Ishikawa (cell line): ENCODE data around the gene MAD1L1.

ENCODE experiments used
- CEBPB ChIP-seq: IDR thresholded peaks from 2 replicates; pipeline ENCODE4 v1.6.1; 2012
- CREB1 ChIP-seq: IDR thresholded peaks from 2 replicates; pipeline ENCODE4 v1.6.1; 2012; ENCODE audit warnings: low read depth
- EGR1 ChIP-seq: IDR thresholded peaks from 2 replicates; pipeline ENCODE4 v1.6.1; 2012
- EP300 ChIP-seq: IDR thresholded peaks from 2 replicates; pipeline ENCODE4 v1.6.1; 2012; ENCODE audit warnings: borderline replicate concordance
- FOXM1 ChIP-seq: IDR thresholded peaks from 2 replicates; pipeline ENCODE4 v1.6.1; 2012; ENCODE audit warnings: low read depth, borderline replicate concordance
- MAX ChIP-seq: IDR thresholded peaks from 2 replicates; pipeline ENCODE4 v1.6.1; 2012
- NFIC ChIP-seq: IDR thresholded peaks from 2 replicates; pipeline ENCODE4 v1.6.1; 2012
- RAD21 ChIP-seq: IDR thresholded peaks from 2 replicates; pipeline ENCODE4 v1.6.1; 2012; ENCODE audit warnings: low read depth
- REST ChIP-seq: IDR thresholded peaks from 2 replicates; pipeline ENCODE4 v1.6.1; 2012; ENCODE audit warnings: low read depth, mild to moderate bottlenecking
- TAF1 ChIP-seq: IDR thresholded peaks from 2 replicates; pipeline ENCODE4 v1.6.1; 2012; ENCODE audit warnings: low read depth, mild to moderate bottlenecking
- TCF12 ChIP-seq: IDR thresholded peaks from 2 replicates; pipeline ENCODE4 v1.6.1; 2012; ENCODE audit warnings: low read depth
- TEAD4 ChIP-seq: IDR thresholded peaks from 2 replicates; pipeline ENCODE4 v1.6.1; 2012
- USF1 ChIP-seq: IDR thresholded peaks from 2 replicates; pipeline ENCODE4 v1.6.1; 2012
- YY1 ChIP-seq: IDR thresholded peaks from 2 replicates; pipeline ENCODE4 v1.6.1; 2012; ENCODE audit warnings: low read depth
- ZBTB7A ChIP-seq: IDR thresholded peaks from 2 replicates; pipeline ENCODE4 v1.6.1; 2012; ENCODE audit warnings: low read depth

The MAD1L1 gene

DNA sequence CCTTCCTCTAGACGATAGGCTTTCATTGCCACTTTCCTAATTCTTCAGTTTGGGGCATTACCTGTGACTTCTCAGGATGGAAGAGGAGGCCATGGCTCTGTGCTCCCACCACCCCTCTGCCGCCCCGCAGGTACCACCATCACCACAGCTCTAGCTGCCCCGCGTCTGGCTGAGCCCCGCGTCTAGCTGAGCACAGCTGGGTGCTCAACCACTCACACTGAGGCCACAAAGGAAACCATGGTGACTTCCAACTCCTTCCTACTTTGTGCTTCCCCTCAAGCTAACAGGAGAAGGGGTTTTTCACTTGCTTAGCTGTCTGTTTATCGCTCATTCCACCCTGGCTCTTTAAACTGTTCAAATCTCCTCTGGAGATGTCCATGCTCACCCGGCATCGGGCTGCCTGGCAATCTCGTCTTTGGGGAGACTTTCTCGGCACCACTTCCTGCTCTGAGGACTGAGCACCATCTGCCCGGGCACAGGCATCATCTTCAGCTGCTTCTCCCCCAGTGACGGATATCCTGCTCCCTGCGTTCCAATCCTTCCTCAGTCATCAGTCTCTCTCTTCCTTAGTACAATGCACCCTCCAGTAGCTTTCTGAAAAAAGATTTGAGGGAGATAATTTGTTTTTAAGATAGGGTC, 59.4 kb downstream of the MAD1L1 start:
- no peak for TF ChIP-seq TAF1
- no peak for TF ChIP-seq TCF12
- TF ChIP-seq CEBPB = no peak
- TF ChIP-seq EGR1 = no peak
- TF ChIP-seq FOXM1 = no peak
- TF ChIP-seq RAD21 = no peak
- no peak for TF ChIP-seq CREB1

GRCh38 chr7:2172311-2173188, 60.2 kb downstream of the MAD1L1 start:
- TF ChIP-seq TAF1 (no peak), EGR1 (no peak), RAD21 (no peak), NFIC (peak; percentile 58), CEBPB (no peak), USF1 (no peak)

- TF ChIP-seq TAF1 (no peak), EGR1 (no peak), FOXM1 (no peak), CREB1 (no peak), EP300 (no peak), RAD21 (no peak), USF1 (no peak), ZBTB7A (no peak), TEAD4 (no peak), TCF12 (no peak), REST (no peak), NFIC (no peak)
Observed at GRCh38 chr7:2171855-2172254, 60.9 kb downstream of the MAD1L1 start.

DNA sequence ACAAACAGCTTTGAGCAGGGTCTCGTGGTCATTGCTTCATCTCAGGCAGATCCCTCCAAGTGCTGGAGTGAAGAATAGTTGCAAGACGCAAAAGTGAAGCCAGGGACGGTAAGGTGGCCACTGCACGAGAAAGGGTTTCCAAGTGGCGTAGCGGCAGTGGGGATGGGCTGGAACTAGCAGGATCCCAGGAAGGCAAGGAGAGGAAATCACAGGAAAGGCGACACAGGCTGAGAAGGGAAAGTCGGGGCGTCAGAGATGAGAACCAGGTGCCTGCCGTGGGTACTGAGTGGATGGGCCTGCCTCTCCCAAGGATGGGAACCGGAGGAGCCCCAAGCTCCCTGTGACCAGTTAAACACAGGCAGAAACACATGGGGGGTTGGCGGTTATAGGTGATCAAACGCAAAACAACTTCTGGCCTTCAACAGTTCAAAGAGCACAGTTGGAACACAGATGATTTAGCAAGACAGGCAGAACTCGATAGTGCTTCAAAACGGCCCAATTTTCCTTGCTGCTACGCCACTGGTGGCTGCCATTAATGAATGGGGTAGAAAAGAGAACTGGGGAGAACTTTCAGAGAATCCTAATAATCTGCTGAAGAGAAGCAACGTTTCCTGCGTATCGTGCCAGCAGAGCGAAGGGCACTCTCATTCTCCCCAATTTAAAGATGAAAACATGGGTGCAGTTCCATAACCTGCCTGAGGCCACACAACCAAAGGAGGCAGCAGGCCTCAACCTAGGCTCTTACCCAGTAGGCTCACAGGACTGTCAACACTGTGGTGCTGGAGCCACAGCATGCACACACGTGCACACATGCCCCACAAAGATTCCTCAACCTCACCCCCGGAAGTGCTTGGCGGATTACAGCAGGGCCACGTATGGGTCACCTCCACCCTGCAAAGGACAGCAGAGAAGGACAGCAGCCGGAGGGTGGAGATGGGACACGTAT, 61.9 kb downstream of the MAD1L1 start:
- no peak for TF ChIP-seq EP300
- no peak for TF ChIP-seq MAX
- TF ChIP-seq TEAD4 = no peak
- no peak for TF ChIP-seq ZBTB7A
- TF ChIP-seq RAD21 = no peak
- TF ChIP-seq FOXM1 = no peak
- TF ChIP-seq CREB1 = no peak
- TF ChIP-seq CEBPB = no peak
- no peak for TF ChIP-seq NFIC
- no peak for TF ChIP-seq USF1
- no peak for TF ChIP-seq YY1
- TF ChIP-seq TAF1 = no peak
- TF ChIP-seq REST = no peak
- no peak for TF ChIP-seq EGR1
- no peak for TF ChIP-seq TCF12
